GM19324 (cell line): Measurements from ENCODE around the gene CARD16.

Source experiments
- ATAC-seq: cut with Tn5 transposase; IDR thresholded peaks from one replicate; pipeline ENCODE4 v1.9.1; 2021; ENCODE audit warnings: mild to moderate bottlenecking, moderate library complexity; ENCODE audit not compliant: unreplicated experiment, low FRiP score

The CARD16 gene

DNA sequence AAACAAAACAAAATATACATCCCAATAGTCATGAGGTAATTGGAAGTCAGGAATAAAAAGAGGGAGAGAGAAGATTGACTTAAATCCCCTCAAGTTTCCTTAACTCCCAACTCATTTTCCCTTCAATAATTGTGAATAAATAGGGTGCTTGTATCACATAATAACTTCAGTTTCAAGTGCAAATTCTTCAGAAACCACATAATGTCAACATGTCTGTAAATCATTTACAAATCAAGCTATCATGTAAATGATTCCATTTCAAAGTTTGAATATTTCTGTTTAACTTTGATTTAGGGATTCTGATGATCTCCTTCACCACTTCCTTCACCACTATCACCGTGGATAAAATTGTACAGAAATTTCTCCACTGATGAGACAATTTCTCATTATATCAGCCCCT is 45.4 kb downstream of the CARD16 start:
- ATAC-seq: no peak

DNA sequence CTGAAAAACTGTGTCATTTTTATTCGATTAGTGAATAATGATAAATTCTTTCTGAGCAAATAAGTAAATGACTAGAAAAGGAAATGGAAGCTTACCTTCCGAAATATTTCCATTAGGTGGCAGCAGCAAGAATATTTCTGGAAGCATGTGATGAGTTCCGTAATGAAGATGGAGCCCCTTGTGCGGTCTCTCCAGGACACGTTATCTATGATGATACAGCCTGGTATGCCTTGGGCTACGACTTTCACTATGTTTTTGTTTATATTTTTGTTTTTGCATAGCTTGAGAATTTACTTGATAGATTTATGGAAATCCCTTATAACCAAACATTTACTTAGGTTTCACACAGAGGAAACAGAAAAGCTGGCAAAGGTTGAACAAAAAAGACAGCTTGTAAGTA is 47.8 kb downstream of the CARD16 start:
- ATAC-seq: no peak

DNA sequence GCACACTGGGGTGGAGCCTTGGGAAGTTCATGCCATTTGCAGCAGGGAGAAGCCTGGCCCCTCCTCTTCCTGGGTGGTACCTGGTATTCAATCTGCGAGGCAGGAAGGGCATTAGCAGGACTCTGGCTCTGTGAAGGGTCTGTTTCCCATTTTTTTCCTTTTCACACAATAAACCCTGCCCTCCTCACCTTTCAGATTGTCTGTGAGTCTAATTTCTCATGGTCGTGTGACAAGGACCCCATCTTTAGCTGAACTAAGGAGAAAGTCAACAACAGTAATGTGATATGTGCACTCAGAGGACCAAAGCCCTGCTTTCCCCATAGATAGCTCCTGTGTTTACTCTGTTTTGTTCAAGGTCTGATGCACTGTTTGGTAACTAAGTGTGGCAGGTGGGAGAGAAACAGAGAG is 50.1 kb downstream of the CARD16 start:
- no peak for ATAC-seq

DNA sequence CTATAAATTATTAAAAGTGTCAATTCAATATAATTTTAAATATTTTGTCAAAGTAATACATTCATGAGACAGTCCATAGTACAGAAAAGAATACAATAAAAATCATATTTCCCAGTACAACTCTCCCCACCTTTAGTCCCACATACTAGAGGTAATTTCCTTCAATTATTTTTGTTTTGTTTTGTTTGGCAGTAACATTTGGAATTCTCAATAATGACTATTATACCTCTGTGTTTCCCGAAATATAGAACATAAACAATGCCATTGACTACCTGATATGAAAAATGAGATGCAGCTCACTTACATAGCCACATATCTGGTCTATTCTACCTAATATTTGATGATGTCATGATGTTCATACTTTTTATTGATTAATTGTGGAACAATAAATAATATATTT is 52.4 kb downstream of the CARD16 start:
- no peak for ATAC-seq

DNA sequence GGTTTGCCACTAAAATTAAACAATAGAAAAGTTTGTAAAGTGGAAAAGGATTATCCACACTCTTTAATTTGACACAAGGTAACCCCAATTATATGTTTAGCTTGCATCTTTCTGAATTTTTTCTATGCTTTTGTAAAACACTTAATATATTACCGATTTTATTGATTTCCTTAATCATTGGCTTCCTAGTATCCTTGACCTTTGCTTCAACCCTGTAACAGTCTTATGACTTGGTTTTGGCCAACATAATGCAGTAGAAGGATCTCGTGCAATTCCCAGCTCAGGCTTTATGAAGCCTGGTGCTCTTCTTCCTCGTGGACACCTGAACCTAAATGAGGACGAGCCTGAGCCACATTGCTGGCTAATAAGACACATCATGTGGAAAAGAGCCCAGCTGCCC is 53.1 kb downstream of the CARD16 start:
- no peak for ATAC-seq
